Mesenteric fat pad (tissue), 1 donor: ENCODE data around the gene PODXL. TPM values are rescaled to one million over a fixed set of nuclear protein-coding genes. Genes with fewer than 3 reads are reported as not detected.
"Not testable (repeated sequence)": the region's sequence is repeated elsewhere in the genome, so short reads cannot be mapped to it uniquely, and the experiment has no call there.

Source experiments
- DNase-seq: peaks from one replicate; pipeline ENCODE4 v3.0.0-alpha.2; 2020; ENCODE audit warnings: low spot score
- total RNA-seq: library from RNA; stranded (reverse); fragmentation: NEBNext Ultra II Directional; extraction: Animal tissue kit (Norgen Biotek cat#: 25700); gene quantifications from one replicate; pipeline ENCODE4 v1.2.1, GENCODE V29; 2021
- donor health status: DM: yes; HTN: yes; CAD: no.

PODXL gene
- total RNA-seq, 1 donor from 2014 or later = 32.6 TPM

DNA sequence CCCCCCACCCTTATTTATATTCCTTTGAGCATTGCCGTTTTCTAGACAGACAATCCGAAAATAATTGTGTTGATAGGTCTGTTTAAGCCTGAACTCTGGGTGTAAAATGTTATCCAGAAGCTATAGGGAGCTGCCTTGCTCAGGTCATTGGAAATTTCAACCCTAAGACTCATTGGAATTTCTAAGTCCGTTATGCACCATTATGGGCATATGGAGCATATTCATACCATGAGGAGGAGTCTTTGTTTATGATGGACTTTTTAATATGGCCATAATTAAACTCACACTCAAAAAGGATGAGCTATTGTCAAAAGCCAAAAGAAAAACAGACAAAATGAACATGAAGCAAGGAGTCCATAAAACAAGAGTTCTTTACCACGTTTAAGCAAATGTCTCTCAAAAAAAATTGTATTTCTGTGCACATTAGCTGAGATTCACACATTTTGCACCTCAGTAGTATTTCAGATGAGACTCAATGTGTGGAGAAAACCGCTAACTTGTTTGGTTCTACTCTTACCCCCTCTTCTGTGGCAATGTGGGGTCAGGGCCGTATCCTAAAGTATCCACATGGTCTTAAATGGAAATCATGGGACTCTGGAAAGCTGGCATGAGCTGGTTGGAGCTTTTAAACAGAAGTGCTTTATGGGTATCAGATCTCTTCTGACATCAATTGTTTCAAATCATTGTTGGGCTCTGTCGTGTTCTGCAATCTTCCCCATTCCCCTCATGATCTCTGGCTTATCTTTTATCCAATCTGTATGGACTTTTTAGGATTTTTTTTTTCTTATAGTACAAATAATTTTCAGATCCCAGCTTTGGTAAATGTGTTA is 60.5 kb downstream of the PODXL start:
- DNase-seq = no peak

- no peak for DNase-seq
Measured at GRCh38 chr7:131494182-131494581, 62.2 kb downstream of the PODXL start.

- no peak for DNase-seq
Measured at GRCh38 chr7:131493581-131493980, 62.8 kb downstream of the PODXL start.

- DNase-seq = no peak
Measured at GRCh38 chr7:131493081-131493480, 63.3 kb downstream of the PODXL start.

DNA sequence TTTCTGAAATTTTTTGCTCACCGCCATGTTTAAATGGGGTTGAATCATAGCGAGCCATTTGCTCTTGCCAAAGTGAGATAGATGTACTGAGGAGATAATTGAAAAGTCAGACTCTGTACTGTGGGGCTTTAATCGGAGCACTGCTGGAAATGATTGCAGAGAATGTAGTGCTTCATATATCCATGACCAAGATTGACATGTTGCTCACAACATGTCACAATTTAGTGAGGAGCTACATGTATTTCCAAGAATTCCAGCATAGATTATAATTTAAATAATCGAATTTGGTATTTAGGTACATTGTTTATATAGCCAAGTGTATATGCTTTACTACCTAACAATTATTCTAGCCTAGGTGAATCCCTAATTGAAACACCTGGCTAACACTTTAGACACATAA is 66.5 kb downstream of the PODXL start:
- no peak for DNase-seq

GRCh38 chr7:131489196-131489595 is 67.2 kb downstream of the PODXL start:
- no peak for DNase-seq

DNA sequence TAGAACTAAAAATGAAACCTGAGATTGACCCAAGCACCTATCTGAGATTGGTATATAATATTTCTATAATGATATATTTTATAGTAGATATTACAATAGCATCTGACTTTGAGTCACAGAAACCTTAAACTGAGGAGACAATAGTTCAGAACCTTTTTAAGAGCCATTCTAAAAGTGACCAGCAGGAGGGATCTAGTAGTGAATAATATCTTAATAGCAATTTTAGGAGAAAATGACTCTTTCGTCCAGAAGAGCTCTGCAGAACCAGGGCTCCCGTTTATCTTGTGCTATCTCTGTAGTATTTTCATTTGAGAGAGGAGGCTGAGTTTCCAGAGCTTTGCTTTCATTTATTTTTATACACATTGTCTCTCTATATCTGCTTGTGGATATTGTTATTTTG is 68.1 kb downstream of the PODXL start:
- DNase-seq = no peak

- DNase-seq = no peak
Measured at GRCh38 chr7:131487217-131487616, 69.2 kb downstream of the PODXL start.

- DNase-seq = no peak
Measured at GRCh38 chr7:131486346-131486745, 70.1 kb downstream of the PODXL start.

GRCh38 chr7:131483586-131483985 is 72.8 kb downstream of the PODXL start:
- DNase-seq = no peak

DNA sequence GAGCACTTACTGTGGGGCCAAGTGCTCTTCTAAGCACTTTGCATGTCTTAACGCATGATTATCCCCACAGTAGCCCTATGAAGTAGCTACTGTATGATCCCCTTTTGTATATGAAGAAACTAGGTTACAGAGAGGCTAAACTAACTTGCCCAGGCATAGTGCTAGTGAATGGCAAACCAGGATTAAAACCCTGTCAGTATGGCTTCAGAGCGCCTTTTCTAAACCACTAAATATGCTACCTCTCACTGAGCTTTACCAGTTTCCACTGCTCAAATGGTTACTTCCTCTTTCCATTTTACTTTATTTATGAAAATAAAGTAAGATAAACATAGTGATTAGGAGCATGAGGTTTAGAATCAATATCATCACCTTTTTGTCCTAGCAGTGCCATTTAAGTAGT is 73.6 kb downstream of the PODXL start:
- DNase-seq = no peak

DNA sequence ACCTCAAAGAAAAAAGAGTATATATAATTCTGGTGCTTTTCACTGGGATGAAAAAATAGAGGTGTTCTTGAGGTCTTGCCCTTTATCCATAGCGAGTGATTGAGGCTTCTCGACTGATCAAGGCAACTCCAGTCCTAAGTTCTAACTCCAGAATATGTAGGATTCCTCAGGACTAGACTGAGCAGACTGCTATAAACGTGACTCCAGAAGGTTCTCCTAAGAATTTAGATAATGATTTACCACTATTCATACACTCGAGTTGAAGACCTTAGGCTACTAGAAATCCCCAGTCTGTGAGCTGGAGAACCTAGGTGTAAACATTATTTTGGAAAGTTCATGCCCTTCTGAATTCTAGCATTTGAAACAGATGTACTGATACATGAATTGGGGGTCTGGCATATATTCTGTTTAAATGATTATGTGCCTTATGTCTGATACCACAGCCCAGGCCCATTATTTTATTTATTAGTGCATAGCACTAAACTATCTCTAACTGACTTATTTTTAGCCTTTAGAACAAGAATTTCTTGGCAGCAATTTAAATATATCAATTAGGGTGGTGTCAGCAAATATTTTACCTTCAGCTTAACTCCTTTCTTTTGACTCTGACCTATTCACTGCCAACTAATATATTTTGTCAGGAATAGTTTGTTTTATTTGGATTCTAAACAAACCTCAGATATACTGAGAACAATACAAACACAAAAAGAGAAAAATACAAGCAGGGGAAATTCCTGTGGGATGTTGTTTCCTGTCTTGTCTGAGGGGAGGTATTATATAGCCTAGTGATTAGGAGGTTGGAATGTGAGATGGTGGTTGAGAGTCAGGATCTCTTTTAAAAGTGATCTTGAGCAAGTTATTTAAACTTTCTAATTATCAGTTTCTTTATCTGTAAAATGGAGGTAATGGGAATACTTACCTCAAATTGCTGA is 75.8 kb downstream of the PODXL start:
- no peak for DNase-seq

GRCh38 chr7:131476740-131477139 is 79.7 kb downstream of the PODXL start:
- no peak for DNase-seq

DNA sequence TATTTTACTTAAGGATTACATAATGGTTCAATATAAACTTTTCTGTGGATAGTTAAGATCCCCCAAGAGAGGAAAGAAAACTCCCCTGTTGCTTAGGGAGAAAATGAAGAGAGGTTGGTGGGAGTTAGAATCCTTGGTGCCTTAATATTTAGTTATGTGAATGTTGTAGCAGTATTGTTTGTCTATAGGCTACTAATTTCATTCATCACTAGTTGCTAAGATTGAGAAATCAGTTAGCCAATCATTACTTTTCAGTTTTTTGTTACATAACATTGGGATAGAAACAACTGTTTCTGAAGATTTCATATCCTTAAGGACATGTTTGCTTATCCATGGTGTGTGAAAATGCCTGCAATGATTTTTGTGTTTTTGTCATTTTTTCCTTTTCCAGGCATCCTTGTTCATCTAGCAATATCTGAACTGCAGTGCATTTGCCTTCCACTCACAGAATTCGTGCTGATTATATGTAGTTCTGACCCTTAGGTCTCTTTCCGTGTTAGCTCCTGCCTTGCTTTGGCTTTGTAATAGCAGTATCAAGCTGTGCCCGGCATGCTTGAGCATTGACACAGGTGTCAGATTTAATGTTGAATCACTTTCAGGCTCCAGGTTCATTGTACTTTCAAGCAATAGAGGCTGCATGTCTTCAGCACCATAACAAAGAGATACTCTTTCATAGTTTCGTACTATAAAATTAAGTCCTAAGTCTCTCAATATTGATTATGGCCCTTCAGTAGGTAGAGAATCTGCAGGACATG is 85.0 kb downstream of the PODXL start:
- no peak for DNase-seq

- DNase-seq = no peak
Measured at GRCh38 chr7:131467788-131468187, 88.6 kb downstream of the PODXL start.

GRCh38 chr7:131466735-131467365 is 89.6 kb downstream of the PODXL start:
- DNase-seq = no peak

GRCh38 chr7:131462715-131463114 is 93.7 kb downstream of the PODXL start:
- not testable (repeated sequence) for DNase-seq

- DNase-seq = no peak
Measured at GRCh38 chr7:131462059-131462458, 94.4 kb downstream of the PODXL start.

- DNase-seq = no peak
Measured at GRCh38 chr7:131459256-131459655, 97.2 kb downstream of the PODXL start.

- no peak for DNase-seq
Measured at GRCh38 chr7:131456338-131456737, 100.1 kb downstream of the PODXL start.

DNA sequence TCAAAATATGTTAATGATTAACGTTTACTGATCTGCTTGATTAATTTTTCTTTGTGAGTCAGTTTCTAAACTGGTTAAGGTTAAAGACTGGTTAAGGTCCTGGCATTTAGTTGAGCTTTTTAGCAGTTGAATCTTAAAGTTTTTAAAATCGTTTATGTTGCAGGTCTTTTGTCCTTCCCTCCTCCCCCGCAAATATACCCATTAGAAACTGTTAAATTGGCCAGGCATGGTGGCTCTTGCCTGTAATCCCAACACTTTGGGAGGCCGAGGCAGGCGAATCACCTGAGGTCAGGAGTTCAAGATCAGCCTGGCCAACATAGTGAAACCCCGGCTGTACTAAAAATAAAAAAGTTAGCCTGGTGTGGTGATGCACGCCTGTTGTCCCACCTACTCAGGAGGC is 100.9 kb downstream of the PODXL start:
- no peak for DNase-seq
